ENCODE measurements around the gene NCOA3.
A peak's percentile ranks its signal among the peaks of the same experiment; 100 is the strongest.
"Not testable (repeated sequence)": the region's sequence is repeated elsewhere in the genome, so short reads cannot be mapped to it uniquely, and the experiment has no call there.

Gene NCOA3

GRCh38 chr20:47475419-47476044 lies 26.2 kb upstream of the NCOA3 start:
- no peak for DNase-seq

GRCh38 chr20:47476452-47476851 lies 25.2 kb upstream of the NCOA3 start:
- no peak for DNase-seq

- DNase-seq = no peak
Measured at GRCh38 chr20:47479093-47479492, 22.6 kb upstream of the NCOA3 start.

GRCh38 chr20:47479506-47479905 lies 22.2 kb upstream of the NCOA3 start:
- DNase-seq = no peak

GRCh38 chr20:47480239-47480638 lies 21.4 kb upstream of the NCOA3 start:
- DNase-seq = no peak

GRCh38 chr20:47480705-47481104 lies 21.0 kb upstream of the NCOA3 start:
- no peak for DNase-seq

- no peak for DNase-seq
Measured at GRCh38 chr20:47481330-47482216, 20.1 kb upstream of the NCOA3 start.

GRCh38 chr20:47482705-47483104 lies 19.0 kb upstream of the NCOA3 start:
- DNase-seq = no peak

GRCh38 chr20:47484303-47484702 lies 17.4 kb upstream of the NCOA3 start:
- no peak for DNase-seq

- DNase-seq = peak; percentile 11
Measured at GRCh38 chr20:47487175-47487917, 14.3 kb upstream of the NCOA3 start.

- no peak for DNase-seq
Measured at GRCh38 chr20:47489448-47489872, 12.2 kb upstream of the NCOA3 start.

- no peak for DNase-seq
Measured at GRCh38 chr20:47490795-47491194, 10.9 kb upstream of the NCOA3 start.

- peak; percentile 48 for DNase-seq
Measured at GRCh38 chr20:47492284-47492683, 9.4 kb upstream of the NCOA3 start.

- peak; percentile 74 for DNase-seq
Measured at GRCh38 chr20:47493175-47493962, 8.3 kb upstream of the NCOA3 start.

- DNase-seq = no peak
Measured at GRCh38 chr20:47493963-47494293, 7.8 kb upstream of the NCOA3 start.

GRCh38 chr20:47494606-47495005 lies 7.1 kb upstream of the NCOA3 start:
- DNase-seq = not testable (repeated sequence)

GRCh38 chr20:47496118-47496517 lies 5.6 kb upstream of the NCOA3 start:
- DNase-seq = no peak

- DNase-seq = no peak
Measured at GRCh38 chr20:47498606-47499005, 3.1 kb upstream of the NCOA3 start.

- no peak for DNase-seq
Measured at GRCh38 chr20:47499053-47499452, 2.6 kb upstream of the NCOA3 start.

GRCh38 chr20:47500082-47500481 lies 1.6 kb upstream of the NCOA3 start:
- not testable (repeated sequence) for DNase-seq

- DNase-seq = peak; percentile 2
Measured at GRCh38 chr20:47500554-47500953, 1.1 kb upstream of the NCOA3 start.

- peak; percentile 39 for DNase-seq
Measured at GRCh38 chr20:47501116-47501481, 588 bp upstream of the NCOA3 start.
